Neuronal stem cell (in vitro differentiated cells): Measurements from ENCODE around the gene OXCT1.

ENCODE experiments used
- DNase-seq: peaks from one replicate; pipeline ENCODE4 v3.0.0-alpha.2; 2013; ENCODE audit warnings: low spot score
- H2AFZ ChIP-seq: one replicate; pipeline ENCODE4 v1.6.1; 2013; ENCODE audit warnings: mild to moderate bottlenecking, low read length, inconsistent platforms
- H2AK5ac ChIP-seq: 2 replicates; pipeline ENCODE4 v1.6.1; 2013; ENCODE audit warnings: low read depth, mild to moderate bottlenecking, inconsistent platforms, low read length, moderate library complexity, mixed read lengths
- H2BK120ac ChIP-seq: 2 replicates; pipeline ENCODE4 v1.6.1; 2013; ENCODE audit warnings: low read depth, mild to moderate bottlenecking, inconsistent platforms, low read length, moderate library complexity, mixed read lengths
- H2BK12ac ChIP-seq: one replicate; pipeline ENCODE4 v1.6.1; 2013; ENCODE audit warnings: low read length, inconsistent platforms
- H2BK15ac ChIP-seq: 2 replicates; pipeline ENCODE4 v1.6.1; 2013; ENCODE audit warnings: mild to moderate bottlenecking, low read length, inconsistent platforms, mixed read lengths
- H2BK5ac ChIP-seq: one replicate; pipeline ENCODE4 v1.6.1; 2013; ENCODE audit warnings: inconsistent platforms, mild to moderate bottlenecking, low read length, moderate library complexity
- H3K14ac ChIP-seq: one replicate; pipeline ENCODE4 v1.6.1; 2013; ENCODE audit warnings: low read length, inconsistent platforms
- H3K18ac ChIP-seq: 2 replicates; pipeline ENCODE4 v1.6.1; 2013; ENCODE audit warnings: low read length, inconsistent platforms
- H3K23ac ChIP-seq: 2 replicates; pipeline ENCODE4 v1.6.1; 2013; ENCODE audit warnings: low read depth, mild to moderate bottlenecking, mixed read lengths, low read length, inconsistent platforms; ENCODE audit not compliant: poor library complexity
- H3K27ac ChIP-seq: replicated peaks from 3 replicates; pipeline ENCODE4 v1.5.1; 2013; ENCODE audit warnings: low read length, inconsistent platforms
- H3K27me3 ChIP-seq, 3 experiments: 2 replicates each; pipeline ENCODE4 v1.6.1; 2013; ENCODE audit warnings: low read length in 3 of 3, mild to moderate bottlenecking in 2 of 3, inconsistent platforms in 1 of 3, low read depth in 1 of 3, mixed read lengths in 1 of 3, moderate library complexity in 1 of 3; ENCODE audit not compliant: control insufficient read depth in 3 of 3, insufficient read depth in 3 of 3
- H3K36me3 ChIP-seq, 2 donors: replicated peaks in 1 of 2; 2 replicates each; pipeline ENCODE4 v1.6.1; 2013; ENCODE audit warnings: low read length in 2 of 2; ENCODE audit not compliant: control insufficient read depth in 2 of 2, insufficient read depth in 2 of 2
- H3K4ac ChIP-seq: 2 replicates; pipeline ENCODE4 v1.6.1; 2013; ENCODE audit warnings: inconsistent platforms, mild to moderate bottlenecking, low read length, moderate library complexity
- H3K4me1 ChIP-seq, 2 donors: 1 replicate in 1 of 2; 2 replicates in 1 of 2; pipeline ENCODE4 v1.6.1; 2013; ENCODE audit warnings: low read length in 2 of 2, low read depth in 1 of 2; ENCODE audit not compliant: control insufficient read depth in 2 of 2, insufficient read depth in 1 of 2
- H3K4me2 ChIP-seq: one replicate; pipeline ENCODE4 v1.6.1; 2013; ENCODE audit warnings: mild to moderate bottlenecking, low read length, inconsistent platforms; ENCODE audit not compliant: insufficient read depth, poor library complexity, severe bottlenecking
- H3K4me3 ChIP-seq, 2 donors: 2 replicates each; pipeline ENCODE4 v1.5.1; 2013; ENCODE audit warnings: low read length in 2 of 2, mild to moderate bottlenecking in 2 of 2, inconsistent platforms in 1 of 2, moderate library complexity in 1 of 2
- H3K79me1 ChIP-seq: one replicate; pipeline ENCODE4 v1.6.1; 2013; ENCODE audit warnings: low read depth, mild to moderate bottlenecking, inconsistent platforms, low read length, moderate library complexity
- H3K9ac ChIP-seq: one replicate; pipeline ENCODE4 v1.6.1; 2013; ENCODE audit warnings: mild to moderate bottlenecking, low read depth, low read length, inconsistent platforms; ENCODE audit not compliant: poor library complexity
- H3K9me3 ChIP-seq, 2 donors: replicated peaks in 1 of 2; 2 replicates each; pipeline versions ENCODE3 to v1.6.1; 2013; ENCODE audit warnings: low read length in 2 of 2, mild to moderate bottlenecking in 2 of 2, inconsistent platforms in 1 of 2, low read depth in 1 of 2, mixed read lengths in 1 of 2, moderate library complexity in 1 of 2; ENCODE audit not compliant: control insufficient read depth in 2 of 2, insufficient read depth in 1 of 2
- H4K8ac ChIP-seq: one replicate; pipeline ENCODE4 v1.6.1; 2013; ENCODE audit warnings: low read depth, mild to moderate bottlenecking, inconsistent platforms, low read length, moderate library complexity
- H4K91ac ChIP-seq: one replicate; pipeline ENCODE4 v1.6.1; 2013; ENCODE audit warnings: low read length, low read depth, mild to moderate bottlenecking, inconsistent platforms; ENCODE audit not compliant: poor library complexity
- WGBS, 2 donors: extraction: QIAGEN DNeasy Blood & Tissue Kit; methylation state at CpG; one replicate each; pipeline ENCODE4 v1.1.7; 2013; ENCODE audit warnings: missing lambda C conversion rate in 2 of 2, mixed read lengths in 1 of 2; ENCODE audit not compliant: insufficient read length in 2 of 2, insufficient replicate concordance in 1 of 2; ENCODE audit errors: extremely low coverage in 2 of 2; 5-methylcytosine and 5-hydroxymethylcytosine counted together

OXCT1 gene

GRCh38 chr5:41788941-41789368, 81.3 kb downstream of the OXCT1 start:
- Histone ChIP-seq H2BK12ac (no peak overlapping the region), H4K91ac (no peak overlapping the region), H3K4me2 (no peak overlapping the region), H3K27ac (no peak overlapping the region), H2AFZ (no peak overlapping the region), H2BK5ac (no peak overlapping the region), H3K14ac (no peak overlapping the region), H3K36me3 (peaks cover 0 to 9% of the 10 kb centered on the region in 2 donors), H2BK15ac (no peak overlapping the region), H3K4me3 (no peak overlapping the region), H3K23ac (no peak overlapping the region), H3K9ac (no peak overlapping the region), H3K4me1 (no peaks in the 10 kb centered on the region), H3K79me1 (no peaks in the 10 kb centered on the region), H3K27me3 (no peaks in the 10 kb centered on the region), H3K4ac (no peak overlapping the region), H2AK5ac (no peak overlapping the region), H4K8ac (no peak overlapping the region), H2BK120ac (no peak overlapping the region), H3K18ac (no peak overlapping the region), H3K9me3 (no peaks in the 10 kb centered on the region)
- no CpG with 5 or more reads among the region's 2 CpGs for WGBS, 2 donors
- no peak for DNase-seq

GRCh38 chr5:41787265-41787664, 83.0 kb downstream of the OXCT1 start:
- H4K91ac ChIP-seq: no peak overlapping the region
- no peak overlapping the region for H4K8ac ChIP-seq
- no CpG with 5 or more reads among the region's 2 CpGs for WGBS, 2 donors

GRCh38 chr5:41785061-41785460, 85.2 kb downstream of the OXCT1 start:
- Histone ChIP-seq H4K91ac (no peak overlapping the region), H3K27me3 (no peaks in the 10 kb centered on the region), H3K27ac (no peak overlapping the region), H3K9me3 (no peaks in the 10 kb centered on the region), H3K4me1 (no peaks in the 10 kb centered on the region), H2AFZ (no peak overlapping the region), H3K18ac (no peak overlapping the region), H3K9ac (no peak overlapping the region), H3K36me3 (no peaks in the 10 kb centered on the region), H4K8ac (no peak overlapping the region), H3K79me1 (no peaks in the 10 kb centered on the region), H3K4me3 (no peak overlapping the region), H2BK5ac (no peak overlapping the region), H2BK12ac (no peak overlapping the region), H3K4me2 (no peak overlapping the region), H3K4ac (no peak overlapping the region), H2BK15ac (no peak overlapping the region), H2BK120ac (no peak overlapping the region), H3K23ac (no peak overlapping the region), H2AK5ac (no peak overlapping the region), H3K14ac (no peak overlapping the region)
- no peak for DNase-seq

More at GRCh38 chr5:41787265-41787664, 83.0 kb downstream of the OXCT1 start:
- no peaks in the 10 kb centered on the region for H3K79me1 ChIP-seq
- no peak overlapping the region for H2BK12ac ChIP-seq
- H3K23ac ChIP-seq: no peak overlapping the region
- H3K4ac ChIP-seq: no peak overlapping the region
- H3K14ac ChIP-seq: no peak overlapping the region
- H2BK15ac ChIP-seq: no peak overlapping the region
- no peaks in the 10 kb centered on the region for H3K36me3 ChIP-seq
- H2AFZ ChIP-seq: no peak overlapping the region
- no peak overlapping the region for H2BK120ac ChIP-seq
- no peaks in the 10 kb centered on the region for H3K4me1 ChIP-seq
- H3K27me3 ChIP-seq: no peaks in the 10 kb centered on the region
- no peak overlapping the region for H3K9ac ChIP-seq
- no peak for DNase-seq
- no peak overlapping the region for H2AK5ac ChIP-seq
- H3K9me3 ChIP-seq: no peaks in the 10 kb centered on the region
- H2BK5ac ChIP-seq: no peak overlapping the region
- H3K4me3 ChIP-seq: no peak overlapping the region
- no peak overlapping the region for H3K27ac ChIP-seq
- H3K18ac ChIP-seq: no peak overlapping the region
- no peak overlapping the region for H3K4me2 ChIP-seq

DNA sequence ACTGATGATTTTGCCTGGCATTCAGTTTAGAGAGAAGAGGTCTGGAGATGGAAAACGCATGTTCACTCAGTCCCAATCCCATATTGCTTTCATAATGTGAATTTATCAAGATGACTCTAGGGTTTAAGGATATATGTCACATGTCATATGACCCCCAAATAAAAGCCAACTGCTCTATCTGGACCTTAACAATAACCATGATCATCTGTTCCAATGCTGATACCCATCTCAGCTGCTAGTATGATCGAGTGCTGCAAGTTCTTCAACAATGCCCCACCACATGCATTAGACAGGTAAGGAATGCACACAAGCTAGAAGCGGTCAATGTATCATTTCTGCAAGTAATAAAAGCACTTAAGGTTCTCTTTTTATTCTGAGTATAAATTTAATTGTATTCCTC, 91.8 kb downstream of the OXCT1 start:
- no peak overlapping the region for H3K9ac ChIP-seq
- no CpG with 5 or more reads among the region's 3 CpGs for WGBS, 2 donors

More for the DNA sequence above, 91.8 kb downstream of the OXCT1 start:
- no peaks in the 10 kb centered on the region for H3K79me1 ChIP-seq
- no peak overlapping the region for H3K27ac ChIP-seq
- no peak overlapping the region for H3K14ac ChIP-seq
- H3K27me3 ChIP-seq: no peaks in the 10 kb centered on the region
- no peak overlapping the region for H3K4me2 ChIP-seq
- H3K4me1 ChIP-seq: no peaks in the 10 kb centered on the region
- no peaks in the 10 kb centered on the region for H3K36me3 ChIP-seq
- no peak overlapping the region for H2BK12ac ChIP-seq
- H2AK5ac ChIP-seq: no peak overlapping the region
- H3K23ac ChIP-seq: no peak overlapping the region
- H3K9me3 ChIP-seq: no peaks in the 10 kb centered on the region
- H2AFZ ChIP-seq: no peak overlapping the region
- no peak overlapping the region for H4K8ac ChIP-seq
- H3K4me3 ChIP-seq: no peak overlapping the region
- no peak overlapping the region for H2BK120ac ChIP-seq
- no peak overlapping the region for H2BK15ac ChIP-seq
- H4K91ac ChIP-seq: no peak overlapping the region
- no peak overlapping the region for H3K18ac ChIP-seq
- H2BK5ac ChIP-seq: no peak overlapping the region
- H3K4ac ChIP-seq: no peak overlapping the region
- DNase-seq: no peak
